ENCODE data around the gene NUDCD2. TPM values are rescaled to one million over a fixed set of nuclear protein-coding genes. Genes with fewer than 3 reads are reported as not detected.

The NUDCD2 gene
- total and polyA plus RNA-seq, 9 of the 15 experiments (the other 6 are each of a cell fraction or from before 2014, with no cell fraction given), result 14.6 to 76.9 (median 32.5) TPM

GRCh38 chr5:163437309-163438182, 22.4 kb downstream of the NUDCD2 start, which contains the start of gene CCNG1 (continued):
- TF ChIP-seq BRCA1 (IDR thresholded peaks at IDR 0.05) (no peak), BRCA1 (CRISPR knock-in tag; IDR thresholded peaks at IDR 0.05) (no peak), ZNF124 (CRISPR knock-in tag; IDR thresholded peaks at IDR 0.05) (no peak), SPI1 (IDR thresholded peaks at IDR 0.05; ENCODE audit: borderline replicate concordance, low read depth, low read length) (peak; percentile 85), HNRNPH1 (optimal IDR thresholded peaks at IDR 0.05; ENCODE audit: low read depth, low read length) (no peak), SAFB (IDR thresholded peaks at IDR 0.05; ENCODE audit: borderline replicate concordance, low read depth, low read length) (no peak), HDGF (IDR thresholded peaks at IDR 0.05) (no peak), ARID2 (IDR thresholded peaks at IDR 0.05) (0 out of 2 replicates have a peak, but pooled peaks have one; percentile 7), ZNF175 (CRISPR knock-in tag; IDR thresholded peaks at IDR 0.05; ENCODE audit: low read depth) (no peak), JUNB (CRISPR knock-in tag; conservative IDR thresholded peaks at IDR 0.05) (no peak), BRD9 (IDR thresholded peaks at IDR 0.05; ENCODE audit: low read depth, partially characterized antibody) (peak; percentile 63), ZNF311 (CRISPR knock-in tag; IDR thresholded peaks at IDR 0.05) (no peak), ELF2 (CRISPR knock-in tag; IDR thresholded peaks at IDR 0.05) (no peak), ZBTB40 (IDR thresholded peaks at IDR 0.05) (no peak), ZBTB40 (CRISPR knock-in tag; IDR thresholded peaks at IDR 0.05) (no peak), ZNF57 (CRISPR knock-in tag; IDR thresholded peaks at IDR 0.05) (no peak), ZBTB9 (CRISPR knock-in tag; IDR thresholded peaks at IDR 0.05) (peak; percentile 40; the same call in 1 of the 2 replicates)

Measured in K562 (cell line).